ENCODE data around the gene SAP25.
"Not testable (repeated sequence)": the region's sequence is repeated elsewhere in the genome, so short reads cannot be mapped to it uniquely, and the experiment has no call there.

The SAP25 gene

DNA sequence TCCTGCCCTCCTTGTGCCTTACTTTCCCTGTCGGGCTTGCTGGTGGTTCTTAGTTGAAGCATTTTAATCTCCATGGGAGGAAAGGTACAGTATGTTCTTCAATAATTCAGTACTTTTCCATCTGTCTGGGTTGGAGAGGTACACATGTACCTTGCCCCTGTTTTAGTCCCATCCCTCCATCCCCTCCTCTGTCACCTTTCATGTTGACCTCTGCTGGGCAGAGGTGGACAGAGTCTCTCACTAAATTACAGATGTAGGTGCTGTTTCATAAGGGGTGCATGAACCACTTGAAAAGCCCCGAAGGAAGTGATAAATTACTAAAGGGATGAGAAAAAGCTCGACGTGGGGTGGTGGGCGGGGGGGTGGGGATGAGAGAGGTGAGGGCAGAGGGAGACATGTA, 29.3 kb downstream of the SAP25 start:
- H3K27ac ChIP-seq = peak overlapping the region; percentile 77

DNA sequence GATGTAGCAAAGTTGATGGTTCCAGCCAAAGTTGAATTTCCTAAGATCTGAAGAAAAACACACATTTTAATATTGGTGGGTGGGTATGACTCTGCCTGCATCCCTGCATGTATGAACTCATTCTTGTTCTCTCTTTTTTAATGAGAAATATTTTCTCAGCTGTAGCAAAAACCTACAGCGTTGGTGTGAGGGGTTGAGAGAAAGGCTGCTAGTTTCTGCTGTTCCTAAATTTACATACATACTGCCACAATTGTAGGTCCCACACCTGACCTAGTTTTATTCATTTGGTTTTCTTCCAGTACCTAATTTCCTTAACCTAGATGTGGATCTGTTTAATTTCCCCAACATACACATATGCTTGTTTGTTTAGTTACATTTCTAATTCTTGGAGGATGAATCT, 30.1 kb downstream of the SAP25 start:
- TF ChIP-seq, protein P1, sequence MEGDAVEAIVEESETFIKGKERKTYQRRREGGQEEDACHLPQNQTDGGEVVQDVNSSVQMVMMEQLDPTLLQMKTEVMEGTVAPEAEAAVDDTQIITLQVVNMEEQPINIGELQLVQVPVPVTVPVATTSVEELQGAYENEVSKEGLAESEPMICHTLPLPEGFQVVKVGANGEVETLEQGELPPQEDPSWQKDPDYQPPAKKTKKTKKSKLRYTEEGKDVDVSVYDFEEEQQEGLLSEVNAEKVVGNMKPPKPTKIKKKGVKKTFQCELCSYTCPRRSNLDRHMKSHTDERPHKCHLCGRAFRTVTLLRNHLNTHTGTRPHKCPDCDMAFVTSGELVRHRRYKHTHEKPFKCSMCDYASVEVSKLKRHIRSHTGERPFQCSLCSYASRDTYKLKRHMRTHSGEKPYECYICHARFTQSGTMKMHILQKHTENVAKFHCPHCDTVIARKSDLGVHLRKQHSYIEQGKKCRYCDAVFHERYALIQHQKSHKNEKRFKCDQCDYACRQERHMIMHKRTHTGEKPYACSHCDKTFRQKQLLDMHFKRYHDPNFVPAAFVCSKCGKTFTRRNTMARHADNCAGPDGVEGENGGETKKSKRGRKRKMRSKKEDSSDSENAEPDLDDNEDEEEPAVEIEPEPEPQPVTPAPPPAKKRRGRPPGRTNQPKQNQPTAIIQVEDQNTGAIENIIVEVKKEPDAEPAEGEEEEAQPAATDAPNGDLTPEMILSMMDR (IDR thresholded peaks at IDR 0.05) = no peak
- no peak for TF ChIP-seq ZFX (IDR thresholded peaks at IDR 0.05; ENCODE audit: borderline replicate concordance)
- peak overlapping the region; percentile 77; the same call in 1 of the 2 replicates for H3K27ac ChIP-seq

More for the DNA sequence above, 29.3 kb downstream of the SAP25 start:
- TF ChIP-seq ZFX (IDR thresholded peaks at IDR 0.05; ENCODE audit: borderline replicate concordance) = no peak
- TF ChIP-seq, protein P1 (IDR thresholded peaks at IDR 0.05) = no peak

DNA sequence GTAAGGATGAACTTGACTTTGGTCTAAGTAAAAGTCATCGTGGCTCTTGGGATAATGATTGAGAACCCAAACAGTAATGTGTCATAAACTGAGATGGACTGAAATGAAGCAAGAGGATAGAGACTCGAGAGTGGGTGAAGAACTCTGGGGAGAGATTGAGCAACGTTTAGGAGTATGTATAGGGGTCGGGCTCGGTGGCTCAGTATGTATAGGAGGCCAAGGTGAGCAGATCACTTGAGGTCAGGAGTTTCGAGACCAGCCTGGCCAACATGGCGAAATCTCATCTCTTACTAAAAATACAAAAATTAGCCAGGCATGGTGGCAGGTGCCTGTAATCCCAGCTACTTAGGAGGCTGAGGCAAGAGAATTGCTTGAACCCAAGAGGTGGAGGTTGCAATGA, 32.4 kb downstream of the SAP25 start:
- H3K27ac ChIP-seq = not testable (repeated sequence)

DNA sequence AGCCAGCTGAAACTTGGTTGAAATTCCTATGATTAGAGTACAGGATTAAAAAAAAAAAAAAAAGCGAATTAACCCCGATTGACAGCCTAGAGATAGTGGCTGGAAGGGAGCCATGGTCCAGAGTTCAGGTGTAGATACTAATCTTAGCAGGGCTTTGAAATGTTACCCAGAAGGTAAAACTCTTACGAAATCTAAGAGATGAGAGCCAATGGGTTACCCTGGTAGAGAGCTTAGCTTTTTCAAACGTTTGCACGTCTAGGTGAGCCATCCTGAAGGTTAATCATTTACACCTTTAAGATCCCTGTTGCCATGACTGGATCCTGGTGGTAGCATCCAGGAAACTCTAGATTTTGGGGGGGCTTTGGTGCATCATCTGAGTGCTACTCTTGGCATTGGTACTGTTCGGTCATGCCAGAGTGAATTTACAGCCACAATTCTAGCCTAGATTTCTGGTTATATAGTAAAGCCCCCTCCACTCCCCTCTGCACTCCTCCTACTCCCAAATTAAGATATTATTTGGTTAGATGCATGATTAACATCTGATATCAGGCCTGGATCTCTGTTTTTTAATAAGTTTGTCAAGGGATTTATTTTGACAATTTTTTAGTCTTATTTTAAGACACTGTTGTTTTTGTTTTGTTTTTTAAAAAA, 33.5 kb downstream of the SAP25 start:
- no peak for TF ChIP-seq ZFX (IDR thresholded peaks at IDR 0.05; ENCODE audit: borderline replicate concordance)
- TF ChIP-seq, protein P1 (IDR thresholded peaks at IDR 0.05) = no peak
- peak overlapping the region; percentile 91 for H3K27ac ChIP-seq

DNA sequence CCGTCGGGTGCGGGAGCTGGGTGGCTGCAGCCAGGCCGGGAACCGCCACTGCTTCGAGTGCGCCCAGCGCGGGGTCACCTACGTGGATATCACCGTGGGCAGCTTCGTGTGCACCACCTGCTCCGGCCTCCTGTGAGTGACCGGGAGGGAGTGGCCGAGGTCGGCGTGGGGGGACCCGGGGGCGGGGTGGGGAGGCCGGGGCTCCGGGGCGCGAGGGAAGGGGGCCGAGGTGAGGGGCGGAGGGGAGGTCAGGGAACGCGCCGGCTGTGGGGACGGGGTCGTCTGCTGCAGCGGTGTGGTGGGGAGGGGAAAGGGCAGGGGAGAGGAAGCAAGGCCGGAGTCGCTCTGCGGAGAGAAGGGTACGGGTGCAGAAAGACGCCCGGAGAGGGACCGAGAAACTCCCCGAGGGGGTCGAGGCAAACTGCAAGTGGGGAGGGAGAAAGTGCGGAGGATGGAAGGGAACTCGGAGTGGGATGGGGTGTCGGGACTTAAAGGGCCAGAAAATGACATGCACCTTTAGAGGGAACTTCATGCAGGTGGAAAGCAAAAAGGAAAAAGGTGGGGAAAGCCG, 34.2 kb downstream of the SAP25 start:
- peak overlapping the region; percentile 91 for H3K27ac ChIP-seq
- no peak for TF ChIP-seq ZFX (IDR thresholded peaks at IDR 0.05; ENCODE audit: borderline replicate concordance)
- TF ChIP-seq, protein P1 (IDR thresholded peaks at IDR 0.05) = no peak

DNA sequence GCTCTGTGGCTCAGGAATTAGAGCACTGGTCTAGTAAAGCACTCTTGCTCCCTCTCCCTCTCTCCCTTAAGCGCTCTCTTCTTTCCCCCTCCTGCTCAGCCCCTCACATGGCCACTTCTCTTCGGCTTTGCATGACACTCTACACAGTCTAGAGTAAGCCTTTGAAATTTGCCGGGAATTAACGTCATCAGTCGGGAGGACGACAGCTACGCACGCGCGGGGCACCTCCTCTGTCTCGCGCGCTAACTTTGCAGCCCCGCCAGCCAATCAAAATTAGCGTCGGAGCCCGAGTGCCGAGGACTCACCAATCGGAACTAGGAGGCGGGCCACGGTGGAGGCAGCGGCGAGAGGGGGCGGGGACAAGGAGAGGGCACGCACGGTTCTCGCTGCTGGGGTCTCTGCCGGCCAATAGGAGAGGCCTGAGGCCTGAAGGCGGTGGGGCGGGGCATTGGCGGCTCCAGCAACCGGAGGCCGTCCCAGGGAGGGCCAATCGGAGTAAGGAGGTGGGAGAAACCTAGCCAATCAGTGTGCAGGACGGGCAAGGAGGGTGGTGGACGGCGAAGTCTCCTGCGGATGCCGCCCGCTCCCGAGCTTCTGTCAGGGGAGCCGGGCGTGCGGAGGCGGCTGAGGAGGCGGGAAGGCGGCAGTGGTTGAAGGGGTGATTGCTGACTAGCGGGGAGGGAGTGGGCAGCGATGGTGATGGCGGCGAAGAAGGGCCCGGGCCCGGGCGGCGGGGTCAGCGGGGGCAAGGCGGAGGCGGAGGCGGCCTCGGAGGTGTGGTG, 34.9 kb downstream of the SAP25 start, which contains the start of gene AGFG2:
Gene AGFG2 (plus strand): TSS at position 550 of the 782 bp plus-strand sequence. CDS start 144 bp downstream, at position 694.
- peak within 1 kb of the TSS; percentile 91 for H3K27ac ChIP-seq
- no peak for TF ChIP-seq ZFX (IDR thresholded peaks at IDR 0.05; ENCODE audit: borderline replicate concordance)
- TF ChIP-seq, protein P1 (IDR thresholded peaks at IDR 0.05) = no peak

DNA sequence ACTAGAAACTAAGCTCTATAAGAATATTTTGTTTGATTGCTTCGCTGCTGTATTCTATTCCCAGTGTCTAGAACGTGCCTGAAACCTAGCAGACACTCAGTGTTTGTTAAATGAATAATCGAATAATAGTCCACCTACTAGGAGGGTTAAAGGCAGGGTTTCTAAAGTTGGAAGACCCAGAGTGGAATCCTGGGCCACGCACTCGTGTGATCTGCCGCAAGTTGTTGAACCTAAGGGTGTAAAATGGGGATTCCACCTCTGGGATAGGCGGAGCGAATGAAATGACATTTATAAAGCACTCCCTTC, 35.4 kb downstream of the SAP25 start:
- H3K27ac ChIP-seq = peak overlapping the region; percentile 91
- TF ChIP-seq, protein P1 (IDR thresholded peaks at IDR 0.05) = no peak
- TF ChIP-seq ZFX (IDR thresholded peaks at IDR 0.05; ENCODE audit: borderline replicate concordance) = no peak

DNA sequence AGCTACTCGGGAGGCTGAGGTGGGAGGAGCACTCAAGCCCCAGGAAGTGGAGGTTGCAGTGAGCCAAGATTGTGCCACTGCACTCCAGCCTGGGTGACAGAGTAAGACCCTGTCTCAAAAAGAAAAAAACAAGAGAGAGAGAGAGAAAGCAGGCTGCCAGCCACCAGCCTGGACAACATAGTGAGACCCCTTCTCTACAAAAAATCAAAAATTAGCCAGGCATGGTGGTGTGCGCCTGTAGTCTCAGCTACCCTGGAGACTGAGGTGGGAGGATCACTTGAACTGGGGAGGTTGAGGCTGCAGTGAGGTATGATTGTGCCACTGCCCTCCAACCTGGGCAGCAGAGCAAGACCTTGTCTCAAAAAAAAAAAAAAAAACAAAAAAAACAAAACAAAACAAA, 37.0 kb downstream of the SAP25 start:
- not testable (repeated sequence) for H3K27ac ChIP-seq

DNA sequence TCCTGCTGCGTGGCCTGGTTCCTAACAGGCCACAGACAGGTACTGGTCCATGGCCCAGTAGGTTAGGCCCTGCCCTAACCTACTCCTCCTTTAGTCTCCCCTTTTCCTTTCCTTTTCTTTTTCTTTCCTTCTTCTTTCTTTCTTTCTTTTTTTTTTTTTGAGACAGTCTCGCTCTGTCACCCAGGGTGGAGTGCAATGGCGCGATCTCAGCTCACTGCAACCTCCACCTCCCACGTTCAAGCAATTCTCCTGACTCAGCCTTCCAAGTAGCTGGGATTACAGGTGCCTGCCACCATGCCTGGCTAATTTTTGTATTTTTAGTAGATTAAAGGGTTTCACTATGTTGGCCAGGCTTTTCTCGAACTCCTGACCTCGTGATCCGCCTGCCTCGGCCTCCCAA, 37.7 kb downstream of the SAP25 start:
- not testable (repeated sequence) for H3K27ac ChIP-seq
